GM19468 (cell line): ENCODE results near the gene KRTAP10-5.
"Not testable (repeated sequence)": the region's sequence is repeated elsewhere in the genome, so short reads cannot be mapped to it uniquely, and the experiment has no call there.

Source experiments
- ATAC-seq: cut with Tn5 transposase; IDR thresholded peaks from one replicate; pipeline ENCODE4 v1.9.1; 2021; ENCODE audit warnings: mild to moderate bottlenecking, moderate library complexity, moderate number of reproducible peaks; ENCODE audit not compliant: unreplicated experiment; ENCODE audit errors: extremely low read depth

Gene KRTAP10-5

GRCh38 chr21:44573630-44574456, 6.6 kb downstream of the KRTAP10-5 start, which contains the start of gene KRTAP10-4:
Gene KRTAP10-4, plus strand, starts transcription at chr21:44573729. Its CDS starts 30 bp downstream, at chr21:44573759.
- not testable (repeated sequence) for ATAC-seq

DNA sequence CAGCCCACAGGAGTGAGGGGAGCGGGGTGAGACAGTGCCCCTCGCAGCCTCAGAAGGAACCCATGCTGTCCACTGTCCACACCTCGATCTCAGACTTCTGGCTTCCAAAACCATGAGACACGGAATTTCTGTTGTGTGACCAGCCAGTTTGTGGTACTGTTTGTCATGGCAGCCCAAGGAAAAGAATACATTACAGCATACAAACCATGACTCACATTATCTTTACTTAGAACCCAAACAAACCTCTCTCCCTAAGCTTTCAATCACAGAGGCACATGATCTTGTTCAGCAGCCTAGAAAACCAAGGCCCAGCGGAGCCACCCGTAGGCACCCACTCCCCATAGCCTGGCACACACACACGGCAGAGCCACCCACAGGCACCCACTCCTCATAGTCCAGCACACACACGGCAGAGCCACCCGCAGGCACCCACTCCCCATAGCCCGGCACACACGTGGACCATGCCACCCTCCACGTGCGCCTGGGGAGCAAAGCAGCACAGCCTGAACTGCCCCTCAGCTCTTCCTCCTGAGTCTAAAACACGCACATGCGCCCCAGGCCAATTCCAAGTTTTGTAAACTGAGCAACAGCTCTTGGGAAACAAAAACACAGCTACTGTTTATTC, 7.3 kb downstream of the KRTAP10-5 start:
- ATAC-seq: no peak

GRCh38 chr21:44571844-44572782, 8.3 kb downstream of the KRTAP10-5 start:
- ATAC-seq: no peak

DNA sequence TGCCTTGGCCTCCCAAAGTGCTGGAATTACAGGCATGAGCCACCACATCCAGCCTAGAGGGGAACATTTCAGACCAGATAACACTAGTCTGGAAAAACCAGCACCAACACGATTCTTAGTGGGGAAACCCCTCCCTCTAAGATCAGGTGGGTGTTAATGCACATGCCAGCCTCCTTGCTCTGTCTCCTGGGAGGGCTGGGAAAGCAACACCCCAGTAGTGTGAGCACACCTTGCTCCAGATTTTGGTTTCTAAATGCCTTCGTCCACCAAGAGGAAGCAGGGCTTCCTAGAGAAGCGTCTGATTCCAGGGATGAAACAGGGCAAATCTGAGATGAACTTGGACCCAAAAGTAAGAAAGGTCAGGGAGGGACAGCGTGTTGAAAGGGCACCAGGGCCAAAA, 9.1 kb downstream of the KRTAP10-5 start:
- no peak for ATAC-seq

- no peak for ATAC-seq
These were observed 10.4 kb downstream of the KRTAP10-5 start for GRCh38 chr21:44569861-44570517.

DNA sequence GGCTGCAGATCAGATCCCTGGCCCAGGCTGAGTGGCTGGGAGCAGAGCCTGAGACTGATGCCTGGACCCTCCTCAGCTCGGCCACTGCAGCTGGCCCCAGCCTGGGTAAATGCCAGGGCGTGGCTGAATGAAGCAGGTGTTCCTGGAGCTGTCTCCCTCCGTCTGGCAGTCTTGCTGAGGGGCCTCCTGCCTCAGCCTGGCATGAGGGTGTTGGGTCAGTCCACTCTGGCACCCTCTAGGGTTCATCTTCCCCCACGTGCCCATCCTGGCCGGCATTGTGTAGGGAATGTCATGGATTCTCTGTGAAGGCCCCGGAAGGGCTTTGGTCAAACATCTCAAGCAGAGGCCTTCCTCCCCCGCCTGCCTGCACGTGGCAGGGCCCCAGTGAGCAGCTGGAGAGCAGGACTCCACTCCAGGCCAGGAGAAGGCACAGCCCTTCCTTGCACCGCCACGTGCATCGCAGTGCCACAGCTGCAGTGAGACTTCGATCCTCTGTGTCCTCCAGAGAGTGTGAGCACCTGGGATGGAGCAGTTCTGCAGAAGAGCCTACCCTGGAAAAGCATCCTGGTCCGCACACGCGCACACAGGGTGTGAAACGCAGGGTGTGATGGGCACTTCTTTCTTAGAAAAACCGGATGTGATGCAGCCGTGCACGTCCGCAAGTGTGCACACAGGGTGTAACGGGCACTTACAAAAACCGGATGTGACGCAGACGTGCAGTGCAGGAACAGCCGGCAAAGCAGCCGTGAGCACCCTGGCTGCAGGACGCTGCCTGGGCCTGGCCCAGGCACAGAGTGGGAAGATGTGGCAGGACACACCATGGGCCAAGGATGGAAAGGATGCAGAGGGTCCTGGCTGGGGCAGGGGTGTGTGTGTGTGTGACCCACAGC, 11.5 kb downstream of the KRTAP10-5 start:
- ATAC-seq: no peak

DNA sequence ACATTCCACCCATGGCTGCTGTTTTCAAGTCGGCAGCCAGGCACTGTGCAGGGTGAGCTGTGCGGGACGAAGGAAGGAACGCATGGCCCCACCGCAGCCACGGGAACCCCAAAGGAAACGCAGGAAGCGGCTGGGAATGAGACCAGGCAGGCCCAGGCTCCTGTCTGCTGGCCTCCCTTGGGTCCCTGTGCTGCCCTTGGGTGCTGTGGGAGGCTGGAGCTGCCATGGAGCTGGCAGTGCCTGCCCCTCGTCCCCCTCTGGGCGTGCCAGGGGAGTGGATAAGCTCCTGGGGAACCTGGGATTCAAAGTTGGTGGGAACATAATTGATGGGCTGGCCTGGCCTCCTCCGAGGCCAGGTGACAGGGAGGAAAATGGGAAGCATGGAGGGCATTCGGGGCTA, 12.1 kb downstream of the KRTAP10-5 start:
- ATAC-seq: no peak

DNA sequence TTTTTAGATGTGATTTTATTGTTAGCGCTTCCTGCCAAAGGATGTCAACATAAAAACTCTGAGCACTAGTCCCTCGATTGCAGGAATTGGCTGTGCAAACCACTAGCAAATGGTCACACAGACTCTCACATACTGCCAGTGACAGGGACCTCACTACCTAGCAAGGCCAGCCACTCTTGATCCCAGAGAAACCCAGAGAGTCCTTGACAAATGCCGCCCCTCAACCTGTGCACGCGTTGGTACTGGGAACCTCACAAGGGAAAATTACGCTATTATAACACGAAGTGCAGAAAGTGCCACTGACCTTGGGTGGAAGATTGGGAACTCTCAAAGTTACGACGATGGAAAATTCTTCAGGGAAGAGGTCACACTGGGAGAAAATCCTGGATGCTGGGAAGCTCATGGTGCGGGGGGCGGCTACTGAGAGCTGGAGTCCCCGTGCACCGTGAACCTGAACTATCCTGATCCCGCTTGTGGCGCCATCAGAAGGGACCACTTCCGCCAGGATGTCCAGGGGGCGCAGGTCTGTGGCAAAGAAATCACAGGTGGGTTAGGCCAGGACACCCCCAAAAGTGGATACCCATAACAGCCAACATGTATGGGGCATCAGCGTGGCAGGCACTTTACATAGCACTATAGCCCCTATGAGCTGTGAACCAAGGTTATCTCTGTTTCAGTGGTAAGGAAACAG, 12.8 kb downstream of the KRTAP10-5 start:
- ATAC-seq: no peak

DNA sequence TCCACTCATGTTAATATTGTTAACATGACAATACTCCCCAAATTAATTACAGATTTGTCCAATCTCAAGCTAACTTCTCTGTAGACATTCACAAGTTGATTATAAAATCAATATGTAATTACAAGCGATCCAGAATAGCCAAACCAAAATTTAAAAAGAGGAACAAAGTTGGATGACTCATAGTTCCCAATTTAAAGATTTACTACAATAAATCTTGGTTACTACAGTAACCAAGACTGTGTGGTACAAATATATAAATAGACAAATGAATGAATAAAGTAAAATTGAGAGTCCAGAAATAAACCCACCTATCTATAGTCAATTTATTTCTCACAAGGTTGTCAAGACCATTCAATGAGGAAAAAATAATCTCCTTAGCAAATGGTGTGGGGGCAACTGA, 14.0 kb downstream of the KRTAP10-5 start:
- ATAC-seq: no peak

DNA sequence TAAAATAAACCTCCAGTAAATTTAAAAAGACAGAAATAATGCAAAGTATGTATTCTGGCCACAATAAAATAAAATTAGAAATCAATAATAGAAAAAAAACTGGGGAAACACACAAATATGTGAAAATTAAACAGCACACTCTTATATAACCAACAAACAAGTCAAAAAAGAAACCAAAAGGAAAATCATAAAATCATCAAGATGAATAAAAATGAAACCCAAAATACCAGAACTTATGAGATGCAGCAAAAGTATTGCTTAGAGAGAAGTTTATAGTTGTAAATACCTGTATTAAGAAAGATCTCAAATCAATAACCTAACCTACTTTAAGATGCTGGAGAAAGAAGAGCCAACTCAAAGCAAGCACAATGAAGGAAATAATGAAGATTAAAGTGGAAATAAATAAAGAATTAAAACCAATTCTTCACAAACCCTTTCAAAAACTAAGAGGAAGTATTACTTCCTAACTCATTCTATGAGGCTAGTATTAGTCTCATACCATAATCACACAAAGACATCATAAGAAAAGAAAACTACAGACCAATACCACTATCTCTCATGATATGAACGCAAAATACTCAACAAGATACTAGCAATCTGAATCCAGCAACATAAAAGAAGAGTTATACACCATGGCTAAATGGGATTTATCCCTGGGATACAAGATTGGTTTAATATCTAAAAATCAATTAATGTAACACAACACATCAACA, 15.4 kb downstream of the KRTAP10-5 start:
- no peak for ATAC-seq

DNA sequence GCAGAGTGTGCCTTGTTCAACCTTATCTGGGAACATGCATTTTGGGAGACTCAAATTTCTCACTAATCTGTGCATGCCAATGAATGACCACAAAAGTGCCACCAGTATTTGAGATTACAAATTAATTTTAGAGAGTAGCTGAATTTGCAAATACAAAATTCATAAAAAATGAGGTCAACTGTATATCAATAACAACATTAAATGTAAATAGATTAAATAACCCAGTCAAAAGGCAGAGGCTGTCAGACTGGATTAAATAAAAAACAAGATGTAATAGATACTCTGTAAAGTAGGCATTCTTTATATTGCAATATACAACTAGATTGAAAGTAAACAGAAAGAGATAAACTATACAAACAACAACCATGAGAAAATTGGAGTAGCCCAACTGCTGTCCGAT, 16.3 kb downstream of the KRTAP10-5 start:
- ATAC-seq: no peak

- no peak for ATAC-seq
These were observed 21.7 kb downstream of the KRTAP10-5 start, which contains the start of gene KRTAP10-3 for GRCh38 chr21:44558695-44559094. Gene KRTAP10-3, minus strand, starts transcription at chr21:44558795. Its CDS starts 80 bp downstream, at chr21:44558715.

DNA sequence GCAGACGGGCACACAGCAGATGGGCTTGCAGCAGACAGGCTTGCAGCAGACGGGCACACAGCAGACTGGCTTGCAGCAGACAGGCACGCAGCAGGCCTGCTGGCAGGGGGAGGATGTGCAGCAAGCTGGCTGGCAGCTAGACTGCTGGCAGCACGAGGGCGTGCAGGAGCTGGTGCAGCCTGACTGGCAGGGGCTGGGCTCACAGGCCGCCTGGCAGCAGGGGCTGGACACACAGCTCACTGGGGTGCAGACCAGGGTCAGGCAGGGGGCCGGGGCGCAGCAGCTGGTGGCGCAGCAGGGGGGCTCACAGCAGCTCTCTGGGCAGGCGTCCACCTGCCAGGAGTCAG, 22.1 kb downstream of the KRTAP10-5 start:
- not testable (repeated sequence) for ATAC-seq

GRCh38 chr21:44557491-44558328, 22.7 kb downstream of the KRTAP10-5 start:
- no peak for ATAC-seq

DNA sequence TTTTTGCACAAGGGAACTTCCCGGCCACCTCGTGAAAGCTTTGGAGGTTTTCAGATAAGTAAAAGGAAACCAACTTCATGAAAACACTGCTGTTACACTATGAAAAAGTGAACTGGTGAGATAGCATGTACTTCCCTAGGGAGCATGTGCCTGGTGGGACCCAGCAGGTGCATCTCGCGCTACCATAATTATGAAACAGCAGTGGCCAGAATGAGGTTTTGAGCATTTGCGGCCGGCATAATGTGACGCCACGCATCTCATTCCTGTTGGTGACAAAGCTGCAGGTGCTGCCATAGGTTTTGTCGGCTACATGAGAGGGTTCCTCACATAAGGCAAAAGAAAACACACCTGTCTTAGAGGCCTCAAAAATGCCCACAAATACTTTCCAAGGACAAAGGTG, 23.5 kb downstream of the KRTAP10-5 start:
- no peak for ATAC-seq

DNA sequence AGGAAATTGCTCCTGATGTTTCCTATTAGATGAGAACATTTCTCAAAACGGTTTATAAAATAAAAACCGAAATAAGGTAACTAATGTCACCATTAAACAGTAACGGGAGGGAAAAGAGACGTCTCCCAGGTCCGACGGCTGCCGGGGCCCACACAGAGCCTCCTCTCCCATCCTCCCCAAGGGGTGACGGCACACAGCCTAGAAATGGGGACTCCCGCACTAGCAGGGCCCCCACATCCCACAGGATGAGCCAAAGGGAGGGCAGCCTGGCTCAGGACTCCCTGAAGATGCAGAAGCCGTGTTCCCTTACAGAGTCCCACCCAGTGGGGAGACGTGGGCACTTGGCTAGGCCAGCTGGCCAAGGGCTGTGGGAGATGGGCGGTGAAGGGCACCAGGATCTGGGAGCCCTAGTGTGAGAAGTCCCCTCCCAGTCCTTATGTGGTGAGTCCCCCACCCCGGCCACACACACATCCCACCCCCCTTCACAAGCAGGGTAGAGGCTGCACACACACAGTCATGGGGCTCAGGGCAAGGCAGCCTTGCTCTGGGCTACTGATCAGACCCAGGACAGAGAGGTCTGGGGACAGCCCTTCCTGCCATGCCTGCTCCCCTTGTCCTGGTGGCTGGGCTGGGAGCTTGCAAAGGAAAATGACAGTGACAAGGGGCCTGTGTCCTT, 25.1 kb downstream of the KRTAP10-5 start:
- no peak for ATAC-seq
